IMR-90 (cell line): ENCODE measurements around the gene OR8D1. TPM values are rescaled to one million over a fixed set of nuclear protein-coding genes. Genes with fewer than 3 reads are reported as not detected.

Source experiments
- ATAC-seq: fragments of 200-7000 bp; cut with Tn5 transposase; 2 replicates; pipeline ENCODE4 v1.9.1; 2020; ENCODE audit warnings: low read depth, mild to moderate bottlenecking, moderate library complexity
- BruUV-seq: library from RNA; stranded (reverse); fragments of 400-500 nt; replicated peaks from 2 replicates; lab custom pipeline; 2021; lab: Mats Ljungman, UMichigan
- CTCF ChIA-PET: fragments of 300-600 bp; formaldehyde crosslinking; extraction: SDS; loops from one replicate; lab custom pipeline; 2021; ENCODE audit warnings: antibody characterized with exemption; lab: Yijun Ruan, JAX
- POLR2A ChIA-PET: fragments of 300-600 bp; sonication (Branson Sonifier 250); formaldehyde crosslinking; loops from one replicate; lab custom pipeline; 2022; ENCODE audit warnings: antibody characterized with exemption; ENCODE audit not compliant: unreplicated experiment; lab: Charles Lee
- DNase-seq: peaks from one replicate; pipeline ENCODE4 v3.0.0; 2013
- H2AFZ ChIP-seq: replicated peaks from 2 replicates; pipeline ENCODE3; 2013; ENCODE audit warnings: low read length, mild to moderate bottlenecking; ENCODE audit not compliant: poor library complexity
- H2AK5ac ChIP-seq: 2 replicates; pipeline ENCODE4 v1.6.1; 2013; ENCODE audit warnings: low read depth, low read length, inconsistent platforms
- H2AK9ac ChIP-seq: replicated peaks from 2 replicates; pipeline ENCODE3; 2013; ENCODE audit warnings: mild to moderate bottlenecking, low read depth, low read length, moderate library complexity; ENCODE audit not compliant: poor library complexity
- H2BK120ac ChIP-seq: 2 replicates; pipeline ENCODE4 v1.6.1; 2013; ENCODE audit warnings: low read depth, low read length, inconsistent platforms
- H2BK15ac ChIP-seq: 3 replicates; pipeline ENCODE4 v1.6.1; 2013; ENCODE audit warnings: low read depth, low read length, inconsistent platforms
- H2BK20ac ChIP-seq: 2 replicates; pipeline ENCODE4 v1.6.1; 2013; ENCODE audit warnings: low read depth, mild to moderate bottlenecking, inconsistent platforms, low read length, moderate library complexity
- H2BK5ac ChIP-seq: 2 replicates; pipeline ENCODE4 v1.6.1; 2013; ENCODE audit warnings: mild to moderate bottlenecking, low read depth, low read length, inconsistent platforms; ENCODE audit not compliant: poor library complexity, severe bottlenecking
- H3K14ac ChIP-seq: replicated peaks from 2 replicates; pipeline ENCODE4 v1.6.1; 2013; ENCODE audit warnings: low read depth, low read length, inconsistent platforms
- H3K18ac ChIP-seq: 2 replicates; pipeline ENCODE4 v1.6.1; 2013; ENCODE audit warnings: low read depth, low read length, control low read depth
- H3K23ac ChIP-seq: 2 replicates; pipeline ENCODE4 v1.6.1; 2013; ENCODE audit warnings: low read depth, low read length, inconsistent platforms
- H3K27ac ChIP-seq: 2 replicates; pipeline ENCODE4 v1.5.1; 2013; ENCODE audit warnings: mild to moderate bottlenecking, control low read depth, low read length; ENCODE audit not compliant: insufficient read depth
- H3K27me3 ChIP-seq: 2 replicates; pipeline ENCODE4 v1.6.1; 2013; ENCODE audit warnings: low read length; ENCODE audit not compliant: control insufficient read depth, insufficient read depth
- H3K36me3 ChIP-seq: 2 replicates; pipeline ENCODE4 v1.6.1; 2013; ENCODE audit warnings: low read length, mixed read lengths; ENCODE audit not compliant: control insufficient read depth, insufficient read depth
- H3K4ac ChIP-seq: 2 replicates; pipeline ENCODE4 v1.6.1; 2013; ENCODE audit warnings: low read depth, low read length, inconsistent platforms
- H3K4me1 ChIP-seq: 2 replicates; pipeline ENCODE4 v1.6.1; 2013; ENCODE audit warnings: low read length, mixed read lengths; ENCODE audit not compliant: control insufficient read depth, insufficient read depth
- H3K4me2 ChIP-seq: 2 replicates; pipeline ENCODE4 v1.6.1; 2013; ENCODE audit warnings: low read depth, mild to moderate bottlenecking, control low read depth, low read length, moderate library complexity
- H3K4me3 ChIP-seq: 2 replicates; pipeline ENCODE4 v1.5.1; 2013; ENCODE audit warnings: low read depth, mild to moderate bottlenecking, control low read depth, low read length, moderate library complexity; ENCODE audit not compliant: insufficient read depth
- H3K56ac ChIP-seq: 2 replicates; pipeline ENCODE4 v1.6.1; 2013; ENCODE audit warnings: low read length, inconsistent platforms; ENCODE audit not compliant: insufficient read depth; ENCODE audit errors: extremely low read depth
- H3K79me1 ChIP-seq, 2 experiments: 2 replicates each; pipeline ENCODE4 v1.6.1; 2013; ENCODE audit warnings: low read length in 2 of 2, inconsistent platforms in 1 of 2, low read depth in 1 of 2
- H3K9ac ChIP-seq: 2 replicates; pipeline ENCODE4 v1.6.1; 2013; ENCODE audit warnings: low read depth, low read length, control low read depth
- H3K9me1 ChIP-seq: 2 replicates; pipeline ENCODE4 v1.6.1; 2013; ENCODE audit warnings: low read length, inconsistent platforms; ENCODE audit not compliant: insufficient read depth
- H3K9me3 ChIP-seq: 2 replicates; pipeline ENCODE4 v1.6.1; 2013; ENCODE audit warnings: low read length; ENCODE audit not compliant: control insufficient read depth, insufficient read depth
- H4K20me1 ChIP-seq: 2 replicates; pipeline ENCODE4 v1.6.1; 2013; ENCODE audit warnings: low read length, inconsistent platforms; ENCODE audit not compliant: insufficient read depth
- H4K5ac ChIP-seq: 2 replicates; pipeline ENCODE4 v1.6.1; 2013; ENCODE audit warnings: mild to moderate bottlenecking, low read depth, low read length, control low read depth
- H4K8ac ChIP-seq, 2 experiments: 2 replicates each; pipeline ENCODE4 v1.6.1; 2013; ENCODE audit warnings: low read depth in 2 of 2, low read length in 2 of 2, control low read depth in 1 of 2, inconsistent platforms in 1 of 2
- H4K91ac ChIP-seq: 2 replicates; pipeline ENCODE4 v1.6.1; 2013; ENCODE audit warnings: low read depth, low read length, inconsistent platforms; ENCODE audit not compliant: insufficient read depth
- MAFK ChIP-seq: IDR thresholded peaks from 2 replicates; pipeline ENCODE4 v1.6.1; 2012; ENCODE audit warnings: low read depth, low read length, improper control_type of control experiment
- MAZ ChIP-seq: IDR thresholded peaks from 2 replicates; pipeline ENCODE4 v1.6.1; 2012; ENCODE audit warnings: low read depth, mild to moderate bottlenecking, low read length, improper control_type of control experiment, moderate library complexity, borderline replicate concordance
- MXI1 ChIP-seq: IDR thresholded peaks from 2 replicates; pipeline ENCODE4 v1.6.1; 2012; ENCODE audit warnings: low read depth, mild to moderate bottlenecking, low read length, moderate library complexity, borderline replicate concordance
- dilution Hi-C: fragments of 300-500 bp; cut with HindIII; formaldehyde crosslinking; loops from one replicate; pipeline ENCODE4 v1.14.3; 2018; ENCODE audit warnings: low sequenced_read_pairs; ENCODE audit not compliant: unreplicated experiment
- in situ Hi-C: fragments of 300-500 bp; cut with MboI; formaldehyde crosslinking; loops from 3 replicates; pipeline ENCODE4 v1.14.3; 2019; ENCODE audit warnings: low sequenced_read_pairs, inconsistent platforms, mixed read lengths
- intact Hi-C: fragments of 100-400 bp; cut with micrococcal nuclease; formaldehyde crosslinking; loops from 2 replicates; pipeline ENCODE4 v1.10.0; 2022
- polyA plus RNA-seq, 3 experiments: library from polyadenylated mRNA; depleted of rRNA; stranded (reverse); fragments of >200 nt; gene quantifications; 2 replicates each; pipeline ENCODE4 v1.2.3, GENCODE V29; 2012; ENCODE audit warnings: low replicate concordance in 1 of 3
- total RNA-seq: library from RNA; depleted of rRNA; stranded (reverse); fragments of >200 nt; gene quantifications from 2 replicates; pipeline ENCODE4 v1.2.3, GENCODE V29; 2012
- TF ChIP-seq, protein P1 (sequence below): conservative IDR thresholded peaks from 2 replicates; pipeline ENCODE4 v1.5.1; 2012; ENCODE audit warnings: mild to moderate bottlenecking, low read depth, low read length, improper control_type of control experiment

OR8D1 gene
- total and polyA plus RNA-seq, 2 of the 4 experiments (the other 2 are of a cell fraction) = not detected

DNA sequence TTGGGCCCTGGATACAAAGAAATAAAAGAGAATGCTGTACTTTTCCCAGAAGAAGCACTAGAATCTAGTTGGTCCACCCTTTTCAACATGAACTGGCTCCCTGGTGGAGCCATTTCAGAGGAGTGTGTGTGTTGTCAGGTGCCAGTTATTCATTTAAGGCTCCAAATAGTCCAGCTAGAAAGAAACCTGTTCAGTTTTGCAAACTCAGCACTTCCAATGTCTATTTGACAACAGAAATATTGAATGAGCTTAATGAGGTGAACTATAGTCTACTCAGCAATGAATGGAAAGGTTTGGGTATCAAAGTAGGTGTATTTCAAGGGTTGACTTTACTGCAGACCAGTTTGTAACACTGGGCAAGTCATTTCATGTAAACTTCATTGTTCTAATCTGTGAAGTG is 2.1 kb downstream of the OR8D1 start:
- peak overlapping the region; percentile 37 for H4K91ac ChIP-seq
- no TSS peak for BruUV-seq
- no peak overlapping the region for H3K4me3 ChIP-seq
- ChIA-PET CTCF (interaction anchor here (0.6 kb wide), 1 partner anchor 155 kb away, joined by 3 read pairs; no protein-coding TSS in a partner anchor), POLR2A (no interaction called here)
- H2AFZ ChIP-seq = no peak overlapping the region
- peak overlapping the region; percentile 11; the same call in 1 of the 2 replicates for H3K18ac ChIP-seq
- H3K14ac ChIP-seq = no peak overlapping the region
- H4K20me1 ChIP-seq = no peaks in the 10 kb centered on the region
- no peaks in the 10 kb centered on the region for H3K9me1 ChIP-seq
- H3K36me3 ChIP-seq = no peaks in the 10 kb centered on the region
- no peak overlapping the region for H4K8ac ChIP-seq
- no peak overlapping the region for H3K9ac ChIP-seq
- H3K56ac ChIP-seq = no peak overlapping the region
- no peaks in the 10 kb centered on the region for H3K27me3 ChIP-seq
- no peak overlapping the region for H3K4ac ChIP-seq
- H4K5ac ChIP-seq = no peak overlapping the region
- dilution Hi-C loops (no loop called here), intact Hi-C loops (no loop called here), in situ Hi-C loops (loop anchor here (10.0 kb wide), 1 partner anchor 237 kb away; no protein-coding TSS in a partner anchor)
- TF ChIP-seq, protein P1, sequence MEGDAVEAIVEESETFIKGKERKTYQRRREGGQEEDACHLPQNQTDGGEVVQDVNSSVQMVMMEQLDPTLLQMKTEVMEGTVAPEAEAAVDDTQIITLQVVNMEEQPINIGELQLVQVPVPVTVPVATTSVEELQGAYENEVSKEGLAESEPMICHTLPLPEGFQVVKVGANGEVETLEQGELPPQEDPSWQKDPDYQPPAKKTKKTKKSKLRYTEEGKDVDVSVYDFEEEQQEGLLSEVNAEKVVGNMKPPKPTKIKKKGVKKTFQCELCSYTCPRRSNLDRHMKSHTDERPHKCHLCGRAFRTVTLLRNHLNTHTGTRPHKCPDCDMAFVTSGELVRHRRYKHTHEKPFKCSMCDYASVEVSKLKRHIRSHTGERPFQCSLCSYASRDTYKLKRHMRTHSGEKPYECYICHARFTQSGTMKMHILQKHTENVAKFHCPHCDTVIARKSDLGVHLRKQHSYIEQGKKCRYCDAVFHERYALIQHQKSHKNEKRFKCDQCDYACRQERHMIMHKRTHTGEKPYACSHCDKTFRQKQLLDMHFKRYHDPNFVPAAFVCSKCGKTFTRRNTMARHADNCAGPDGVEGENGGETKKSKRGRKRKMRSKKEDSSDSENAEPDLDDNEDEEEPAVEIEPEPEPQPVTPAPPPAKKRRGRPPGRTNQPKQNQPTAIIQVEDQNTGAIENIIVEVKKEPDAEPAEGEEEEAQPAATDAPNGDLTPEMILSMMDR = no peak
- TF ChIP-seq MXI1 (no peak), MAFK (peak; percentile 92), MAZ (no peak)
- no peaks in the 10 kb centered on the region for H3K9me3 ChIP-seq
- H3K79me1 ChIP-seq = no peaks in the 10 kb centered on the region
- H2BK20ac ChIP-seq = no peak overlapping the region
- no peak overlapping the region for H3K4me2 ChIP-seq
- ATAC-seq = no peak
- peaks cover 2% of the 10 kb centered on the region; the same call in 1 of the 2 replicates for H3K4me1 ChIP-seq
- no peak overlapping the region for H2AK9ac ChIP-seq
- H2AK5ac ChIP-seq = 0 out of 2 replicates have a peak overlapping the region, but pooled peaks have one; percentile 26
- H2BK5ac ChIP-seq = no peak overlapping the region
- peak overlapping the region; percentile 32; the same call in 1 of the 2 replicates for H2BK120ac ChIP-seq
- peak overlapping the region; percentile 76; the same call in 1 of the 3 replicates for H2BK15ac ChIP-seq
- DNase-seq = no peak
- H3K27ac ChIP-seq = no peak overlapping the region
- H3K23ac ChIP-seq = no peak overlapping the region
